Tibial nerve (tissue), 4 donors: Measurements from ENCODE around the gene PABPC1L. TPM values are rescaled to one million over a fixed set of nuclear protein-coding genes. Genes with fewer than 3 reads are reported as not detected.
A peak's percentile ranks its signal among the peaks of the same experiment; 100 is the strongest.

ENCODE experiments used
- DNase-seq, 2 donors: peaks; one replicate each; pipeline ENCODE4 v3.0.0-alpha.2; 2019; ENCODE audit warnings: low spot score in 2 of 2
- H3K27ac ChIP-seq, 4 donors: fragments of 200-600 bp; sonication (generic) in 3 of 4; one replicate each; pipeline ENCODE4 v1.5.1; 2017 to 2019; ENCODE audit warnings: mild to moderate bottlenecking in 1 of 4
- H3K27me3 ChIP-seq, 2 donors: fragments of 200-600 bp; sonication (generic) in 1 of 2; one replicate each; pipeline versions ENCODE4 v1.5.1 to v1.6.0; 2017 to 2019
- H3K36me3 ChIP-seq, 3 donors: fragments of 200-600 bp; sonication (generic); one replicate each; pipeline ENCODE4 v1.5.1; 2018 to 2019
- H3K4me1 ChIP-seq, 4 donors: fragments of 200-600 bp; sonication (generic) in 3 of 4; one replicate each; pipeline ENCODE4 v1.5.1; 2017 to 2019
- H3K4me3 ChIP-seq, 4 donors: fragments of 200-600 bp; sonication (generic) in 3 of 4; one replicate each; pipeline ENCODE4 v1.5.1; 2017 to 2019; ENCODE audit warnings: mild to moderate bottlenecking in 1 of 4, moderate library complexity in 1 of 4
- H3K9me3 ChIP-seq, 4 donors: fragments of 200-600 bp; sonication (generic) in 3 of 4; one replicate each; pipeline ENCODE4 v1.5.1; 2017 to 2019
- EP300 ChIP-seq, 2 donors: sonication (generic); formaldehyde crosslinking; IDR thresholded peaks; one replicate each; pipeline ENCODE4 v1.6.1; 2017; ENCODE audit warnings: antibody characterized with exemption in 2 of 2, mild to moderate bottlenecking in 1 of 2
- POLR2A ChIP-seq, 2 donors: fragments of 450-650 bp; IDR thresholded peaks; one replicate each; pipeline ENCODE4 v1.6.1; 2017; ENCODE audit warnings: antibody characterized with exemption in 2 of 2, mild to moderate bottlenecking in 2 of 2, moderate library complexity in 2 of 2
- WGBS, 2 donors: methylation state at CpG; one replicate each; pipeline ENCODE4 v1.1.5; 2018; 5-methylcytosine and 5-hydroxymethylcytosine counted together
- total RNA-seq, 4 donors: library from RNA; depleted of rRNA; stranded (reverse); fragments of >200 nt; gene quantifications; one replicate each; pipeline ENCODE4 v1.1.0, GENCODE V29; 2016
- TF ChIP-seq, protein P1 (sequence below), 5 experiments: fragments of 200-600 bp in 3 of 5; fragments of 450-650 bp in 2 of 5; sonication (generic) in 3 of 5; IDR thresholded peaks; one replicate each; pipeline ENCODE4 v1.5.1; 2016 to 2019; ENCODE audit warnings: antibody characterized with exemption in 5 of 5, mild to moderate bottlenecking in 3 of 5, moderate library complexity in 2 of 5

The PABPC1L gene
- total RNA-seq, 4 donors from 2014 or later: 11.8 to 27.9 (median 16.0) TPM

DNA sequence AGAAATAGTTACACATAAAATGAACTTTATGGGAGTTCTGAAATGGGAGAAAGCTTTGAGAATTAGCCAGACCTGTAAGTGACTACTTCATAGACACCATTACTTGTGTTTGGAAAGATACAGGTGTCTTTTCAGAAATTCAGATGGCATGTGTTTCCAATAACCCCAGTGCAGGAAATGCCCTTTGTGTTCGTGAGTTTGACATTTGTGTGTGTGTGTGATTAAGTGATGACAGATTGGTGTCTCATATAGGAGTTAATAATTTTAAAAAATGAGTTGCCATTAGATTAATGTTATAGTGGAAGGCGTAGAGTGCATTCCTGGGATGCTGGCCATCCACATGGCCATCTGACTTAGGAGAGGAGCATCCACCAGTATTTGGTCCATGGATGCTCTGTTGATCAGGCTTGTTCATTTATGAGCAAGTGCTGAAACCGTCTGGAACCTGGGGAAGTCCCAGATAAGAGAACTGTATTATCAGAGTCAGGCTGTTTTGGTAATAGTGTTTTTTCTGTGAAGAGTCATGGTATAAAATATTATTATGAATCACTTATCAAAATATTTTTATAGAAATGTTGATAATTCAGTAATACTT is 59.5 kb downstream of the PABPC1L start:
- H3K4me3 ChIP-seq: no peak overlapping the region
- H3K4me1 ChIP-seq: peaks cover 0 to 53% (median 11%) of the 10 kb centered on the region in 4 donors
- 50 to 54% methylated on average over 3 of the region's 3 CpGs for WGBS, 2 donors

DNA sequence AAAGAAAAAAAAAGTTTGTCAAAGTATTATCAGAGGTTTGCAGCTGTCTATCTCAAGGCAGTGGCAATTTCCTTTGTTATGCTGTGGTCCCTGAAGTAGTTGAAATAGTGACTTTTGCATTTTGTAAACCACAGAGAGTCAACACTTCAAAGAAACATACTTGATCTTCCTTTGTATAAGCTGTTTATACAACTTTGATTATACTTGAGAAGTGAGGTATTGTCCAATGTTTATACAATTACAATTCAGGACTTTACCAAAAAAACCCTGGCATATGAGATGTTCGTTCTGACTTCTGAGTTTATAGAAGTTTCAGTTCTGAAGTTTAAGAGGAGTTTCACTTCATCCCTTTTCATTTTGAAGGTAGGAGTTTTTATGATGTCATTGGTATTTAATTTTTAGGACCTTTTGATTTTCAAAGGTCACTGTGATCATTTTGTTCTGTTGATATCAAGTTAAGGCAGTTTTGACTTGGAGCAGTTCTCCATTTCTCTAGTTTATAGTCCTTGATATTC is 60.4 kb downstream of the PABPC1L start:
- WGBS, 2 donors: 46 to 48% methylated on average over 1 of the region's 1 CpG
- no peak for DNase-seq
- H3K27me3 ChIP-seq: no peaks in the 10 kb centered on the region
- peak overlapping the region in 3 of 4 donors; percentile 16 to 38 (median 38) for H3K27ac ChIP-seq
- H3K4me1 ChIP-seq: peaks cover 0 to 51% (median 11%) of the 10 kb centered on the region in 4 donors
- no peaks in the 10 kb centered on the region for H3K9me3 ChIP-seq
- peaks cover 0 to 26% (median 12%) of the 10 kb centered on the region in 3 donors for H3K36me3 ChIP-seq
- H3K4me3 ChIP-seq: no peak overlapping the region
- TF ChIP-seq, protein P1, sequence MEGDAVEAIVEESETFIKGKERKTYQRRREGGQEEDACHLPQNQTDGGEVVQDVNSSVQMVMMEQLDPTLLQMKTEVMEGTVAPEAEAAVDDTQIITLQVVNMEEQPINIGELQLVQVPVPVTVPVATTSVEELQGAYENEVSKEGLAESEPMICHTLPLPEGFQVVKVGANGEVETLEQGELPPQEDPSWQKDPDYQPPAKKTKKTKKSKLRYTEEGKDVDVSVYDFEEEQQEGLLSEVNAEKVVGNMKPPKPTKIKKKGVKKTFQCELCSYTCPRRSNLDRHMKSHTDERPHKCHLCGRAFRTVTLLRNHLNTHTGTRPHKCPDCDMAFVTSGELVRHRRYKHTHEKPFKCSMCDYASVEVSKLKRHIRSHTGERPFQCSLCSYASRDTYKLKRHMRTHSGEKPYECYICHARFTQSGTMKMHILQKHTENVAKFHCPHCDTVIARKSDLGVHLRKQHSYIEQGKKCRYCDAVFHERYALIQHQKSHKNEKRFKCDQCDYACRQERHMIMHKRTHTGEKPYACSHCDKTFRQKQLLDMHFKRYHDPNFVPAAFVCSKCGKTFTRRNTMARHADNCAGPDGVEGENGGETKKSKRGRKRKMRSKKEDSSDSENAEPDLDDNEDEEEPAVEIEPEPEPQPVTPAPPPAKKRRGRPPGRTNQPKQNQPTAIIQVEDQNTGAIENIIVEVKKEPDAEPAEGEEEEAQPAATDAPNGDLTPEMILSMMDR (IDR thresholded peaks at IDR 0.05): no peak
- no peak for TF ChIP-seq EP300 (IDR thresholded peaks at IDR 0.05)
- TF ChIP-seq POLR2A (IDR thresholded peaks at IDR 0.05): no peak

More for the DNA sequence above, 59.5 kb downstream of the PABPC1L start:
- TF ChIP-seq, protein P1 (IDR thresholded peaks at IDR 0.05): no peak
- TF ChIP-seq EP300 (IDR thresholded peaks at IDR 0.05): no peak
- no peak for TF ChIP-seq POLR2A (IDR thresholded peaks at IDR 0.05)
- DNase-seq: no peak
- H3K36me3 ChIP-seq: peaks cover 0 to 19% (median 5%) of the 10 kb centered on the region in 3 donors
- no peaks in the 10 kb centered on the region for H3K27me3 ChIP-seq
- no peaks in the 10 kb centered on the region for H3K9me3 ChIP-seq
- peak overlapping the region in 3 of 4 donors; percentile 7 to 38 (median 16) for H3K27ac ChIP-seq

DNA sequence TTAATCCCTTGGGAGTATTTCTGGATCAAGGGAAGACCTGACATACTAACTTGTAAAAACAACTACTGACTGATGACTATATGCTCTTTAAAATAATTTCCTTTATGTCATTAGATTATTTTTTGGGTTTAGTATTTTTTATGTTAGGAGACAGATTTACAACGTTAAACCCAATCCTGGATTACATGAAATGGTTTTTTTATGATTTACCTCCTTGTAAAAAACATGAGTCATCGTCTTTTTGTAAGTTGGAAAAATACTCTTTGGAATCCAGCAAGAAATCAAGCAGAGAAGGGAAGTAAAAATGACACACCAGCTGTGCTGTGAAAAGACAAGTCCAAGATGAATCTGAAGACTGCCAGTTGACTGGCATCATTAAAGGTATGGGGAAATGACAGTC is 63.2 kb downstream of the PABPC1L start:
- no peak overlapping the region for H3K27ac ChIP-seq
- peaks cover 0 to 44% (median 12%) of the 10 kb centered on the region in 3 donors for H3K36me3 ChIP-seq
- H3K4me1 ChIP-seq: peaks cover 0 to 30% (median 9%) of the 10 kb centered on the region in 4 donors
- WGBS, 2 donors: 83 to 86% methylated on average over 2 of the region's 2 CpGs
- no peaks in the 10 kb centered on the region for H3K9me3 ChIP-seq
- no peak for DNase-seq
- no peaks in the 10 kb centered on the region for H3K27me3 ChIP-seq
- H3K4me3 ChIP-seq: no peak overlapping the region
- TF ChIP-seq, protein P1 (IDR thresholded peaks at IDR 0.05): no peak
- TF ChIP-seq EP300 (IDR thresholded peaks at IDR 0.05): no peak
- TF ChIP-seq POLR2A (IDR thresholded peaks at IDR 0.05): no peak

DNA sequence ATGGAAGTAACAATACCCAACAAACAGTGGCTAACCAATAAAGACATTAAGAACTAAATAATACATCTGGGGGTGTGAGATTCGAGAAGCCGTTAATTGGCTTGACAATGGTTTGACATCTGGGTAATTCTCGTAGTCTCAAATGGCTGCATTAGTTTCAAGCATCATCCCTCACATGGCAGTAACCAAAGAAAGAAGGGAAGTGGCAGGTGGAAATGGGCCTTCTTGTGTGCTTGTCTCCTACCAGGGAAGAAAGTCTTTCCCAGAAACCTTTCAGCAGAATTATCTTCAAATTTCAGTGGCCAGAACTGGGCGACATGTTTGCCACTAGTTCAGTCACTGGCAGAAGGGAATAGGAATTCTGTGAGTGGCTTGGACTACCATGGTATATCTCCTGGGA is 66.8 kb downstream of the PABPC1L start:
- H3K4me3 ChIP-seq: no peak overlapping the region
- H3K9me3 ChIP-seq: no peaks in the 10 kb centered on the region
- 93 to 97% methylated on average over 4 of the region's 4 CpGs for WGBS, 2 donors
- peaks cover 0 to 13% (median 0%) of the 10 kb centered on the region in 4 donors for H3K4me1 ChIP-seq
- no peaks in the 10 kb centered on the region for H3K27me3 ChIP-seq
- DNase-seq: no peak
- H3K36me3 ChIP-seq: peaks cover 0 to 76% (median 12%) of the 10 kb centered on the region in 3 donors
- TF ChIP-seq EP300 (IDR thresholded peaks at IDR 0.05): no peak
- TF ChIP-seq, protein P1 (IDR thresholded peaks at IDR 0.05): no peak
- no peak for TF ChIP-seq POLR2A (IDR thresholded peaks at IDR 0.05)
- H3K27ac ChIP-seq: no peak overlapping the region

DNA sequence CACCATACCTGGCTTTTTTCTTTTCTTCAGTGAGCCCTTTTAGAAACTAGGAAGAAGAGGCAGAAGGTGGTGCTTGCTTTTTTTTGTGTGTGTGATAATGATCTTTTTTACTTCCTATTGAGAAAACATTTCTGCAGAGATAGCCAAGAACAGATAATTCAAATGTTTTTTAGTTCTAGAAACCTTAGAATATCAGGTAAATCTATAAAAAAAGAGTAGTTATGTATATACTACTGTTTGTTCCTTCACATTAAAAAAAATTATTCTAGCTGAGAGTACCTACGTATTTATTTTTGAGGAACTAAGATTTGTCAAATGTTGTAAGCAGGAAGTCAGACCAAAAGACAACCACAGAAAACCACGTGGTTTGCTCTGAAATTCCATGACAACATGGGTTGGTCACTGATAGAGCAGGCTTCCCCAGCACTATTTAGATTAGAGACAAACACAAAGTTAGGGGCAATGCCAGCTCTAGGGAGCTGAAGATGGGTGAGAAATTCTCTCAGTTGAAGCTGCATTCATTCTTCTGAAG is 69.3 kb downstream of the PABPC1L start:
- peak; percentile 23 to 63 for TF ChIP-seq EP300 (IDR thresholded peaks at IDR 0.05)
- TF ChIP-seq, protein P1 (IDR thresholded peaks at IDR 0.05): no peak
- WGBS, 2 donors: 64 to 77% methylated on average over 2 of the region's 2 CpGs
- Histone ChIP-seq H3K27me3 (no peaks in the 10 kb centered on the region), H3K9me3 (no peaks in the 10 kb centered on the region), H3K36me3 (peaks cover 0 to 78% (median 7%) of the 10 kb centered on the region in 3 donors), H3K4me1 (peaks cover 0 to 13% (median 0%) of the 10 kb centered on the region in 4 donors), H3K4me3 (no peak overlapping the region), H3K27ac (peak overlapping the region in 3 of 4 donors; percentile 59 to 83 (median 73))
- DNase-seq: peak in 1 of 2 donors; percentile 62
